Measurements from ENCODE around the gene UBE2I.

The UBE2I gene

GRCh38 chr16:1347286-1347855 lies 37.9 kb downstream of the UBE2I start:
- in situ Hi-C loops (cut with HindIII; ENCODE audit: low sequenced_read_pairs), result no loop called here
- DNase-seq (ENCODE audit: low read depth, low spot score), result no peak
- no peak overlapping the region for H3K4me3 ChIP-seq (ENCODE audit: low read depth, low read length)
- TF ChIP-seq CTCF (IDR thresholded peaks at IDR 0.05; ENCODE audit: low read depth, low read length), result no peak

GRCh38 chr16:1347962-1348361 lies 38.5 kb downstream of the UBE2I start:
- no peak for TF ChIP-seq CTCF (IDR thresholded peaks at IDR 0.05; ENCODE audit: low read depth, low read length)
- in situ Hi-C loops (cut with HindIII; ENCODE audit: low sequenced_read_pairs), result no loop called here
- DNase-seq (ENCODE audit: low read depth, low spot score), result no peak
- no peak overlapping the region for H3K4me3 ChIP-seq (ENCODE audit: low read depth, low read length)

GRCh38 chr16:1348441-1348840 lies 39.0 kb downstream of the UBE2I start:
- TF ChIP-seq CTCF (IDR thresholded peaks at IDR 0.05; ENCODE audit: low read depth, low read length), result no peak
- no peak overlapping the region for H3K4me3 ChIP-seq (ENCODE audit: low read depth, low read length)
- no peak for DNase-seq (ENCODE audit: low read depth, low spot score)
- in situ Hi-C loops (cut with HindIII; ENCODE audit: low sequenced_read_pairs), result no loop called here

- TF ChIP-seq CTCF (IDR thresholded peaks at IDR 0.05; ENCODE audit: low read depth, low read length), result no peak
- no peak overlapping the region for H3K4me3 ChIP-seq (ENCODE audit: low read depth, low read length)
- in situ Hi-C loops (cut with HindIII; ENCODE audit: low sequenced_read_pairs), result no loop called here
Observed at GRCh38 chr16:1348926-1349325, 39.5 kb downstream of the UBE2I start.

GRCh38 chr16:1349351-1349750 lies 39.9 kb downstream of the UBE2I start:
- no peak for TF ChIP-seq CTCF (IDR thresholded peaks at IDR 0.05; ENCODE audit: low read depth, low read length)
- DNase-seq (ENCODE audit: low read depth, low spot score), result no peak
- in situ Hi-C loops (cut with HindIII; ENCODE audit: low sequenced_read_pairs), result no loop called here
- no peak overlapping the region for H3K4me3 ChIP-seq (ENCODE audit: low read depth, low read length)

More at GRCh38 chr16:1348926-1349325, 39.5 kb downstream of the UBE2I start:
- DNase-seq (ENCODE audit: low read depth, low spot score), result no peak

GRCh38 chr16:1349951-1350350 lies 40.5 kb downstream of the UBE2I start:
- TF ChIP-seq CTCF (IDR thresholded peaks at IDR 0.05; ENCODE audit: low read depth, low read length), result no peak
- H3K4me3 ChIP-seq (ENCODE audit: low read depth, low read length), result no peak overlapping the region
- in situ Hi-C loops (cut with HindIII; ENCODE audit: low sequenced_read_pairs), result no loop called here
- DNase-seq (ENCODE audit: low read depth, low spot score), result no peak

GRCh38 chr16:1350691-1351090 lies 41.3 kb downstream of the UBE2I start:
- in situ Hi-C loops (cut with HindIII; ENCODE audit: low sequenced_read_pairs), result no loop called here
- DNase-seq (ENCODE audit: low read depth, low spot score), result no peak
- no peak for TF ChIP-seq CTCF (IDR thresholded peaks at IDR 0.05; ENCODE audit: low read depth, low read length)
- peak overlapping the region; percentile 81 for H3K4me3 ChIP-seq (ENCODE audit: low read depth, low read length)
